Heart left ventricle (tissue), 16 donors: Measurements from ENCODE around the gene RARS2. TPM values are rescaled to one million over a fixed set of nuclear protein-coding genes. Genes with fewer than 3 reads are reported as not detected.

Experiments
- ATAC-seq, 4 donors: fragments of 200-7000 bp; cut with Tn5 transposase; one replicate each; pipeline ENCODE4 v1.9.1; 2020 to 2022; ENCODE audit warnings: moderate library complexity in 4 of 4, mild to moderate bottlenecking in 3 of 4, moderate number of reproducible peaks in 1 of 4
- DNase-seq, 5 donors: peaks; one replicate each; pipeline ENCODE4 v3.0.0-alpha.2; 2020
- H3K27ac ChIP-seq, 12 donors: fragments of 200-600 bp; sonication (generic) in 4 of 12; one replicate each; pipeline versions ENCODE4 v1.5.0 to v1.8.0; 2016 to 2022; ENCODE audit warnings: mild to moderate bottlenecking in 2 of 12
- H3K27me3 ChIP-seq, 9 donors: fragments of 200-600 bp; sonication (generic) in 2 of 9; one replicate each; pipeline versions ENCODE4 v1.5.1 to v1.8.0; 2016 to 2022; ENCODE audit warnings: mild to moderate bottlenecking in 3 of 9
- H3K36me3 ChIP-seq, 9 donors: fragments of 200-600 bp; sonication (generic) in 2 of 9; one replicate each; pipeline versions ENCODE4 v1.5.0 to v1.8.0; 2018 to 2022; ENCODE audit warnings: mild to moderate bottlenecking in 2 of 9
- H3K4me1 ChIP-seq, 12 donors: fragments of 200-600 bp; sonication (generic) in 4 of 12; one replicate each; pipeline versions ENCODE4 v1.5.0 to v1.8.0; 2016 to 2022; ENCODE audit warnings: mild to moderate bottlenecking in 3 of 12
- H3K4me3 ChIP-seq, 12 donors: fragments of 200-600 bp; sonication (generic) in 4 of 12; one replicate each; pipeline versions ENCODE4 v1.5.0 to v1.8.0; 2017 to 2022; ENCODE audit warnings: mild to moderate bottlenecking in 9 of 12, moderate library complexity in 4 of 12
- H3K9me3 ChIP-seq, 12 donors: fragments of 200-600 bp; sonication (generic) in 4 of 12; one replicate each; pipeline versions ENCODE4 v1.5.0 to v1.8.0; 2016 to 2022; ENCODE audit warnings: mild to moderate bottlenecking in 1 of 12
- POLR2A ChIP-seq, 2 donors: fragments of 450-650 bp; IDR thresholded peaks; one replicate each; pipeline ENCODE4 v1.6.1; 2017; ENCODE audit warnings: antibody characterized with exemption in 2 of 2, mild to moderate bottlenecking in 2 of 2, moderate library complexity in 2 of 2
- WGBS, 4 donors: extraction: QIAGEN DNeasy Blood & Tissue Kit in 2 of 4; methylation state at CpG; one replicate each; pipeline versions ENCODE4 v1.1.5 to v1.1.7; 2013 to 2018; 5-methylcytosine and 5-hydroxymethylcytosine counted together
- intact Hi-C, 10 donors: fragments of 100-400 bp; cut with DNase I; formaldehyde crosslinking; loops; one replicate each; pipeline versions ENCODE4 v1.11.1 to v1.14.2; 2022
- polyA plus RNA-seq, 2 donors: library from polyadenylated mRNA; stranded (reverse); fragments of 200-250 nt; gene quantifications; one replicate each; pipeline ENCODE4 v1.2.3, GENCODE V29; 2013
- total RNA-seq, 9 donors: library from RNA; depleted of rRNA in 2 of 9; stranded (reverse); fragments of >200 nt in 2 of 9; fragmentation: NEBNext Ultra II Directional in 3 of 9; extraction: Animal tissue kit (Norgen Biotek cat#: 25700) in 3 of 9; gene quantifications; one replicate each; pipeline versions ENCODE4 v1.1.0 to v1.2.4, GENCODE V29; 2016 to 2023
- TF ChIP-seq, protein P1 (sequence below), 12 donors: fragments of 200-600 bp; sonication (generic) in 4 of 12; IDR thresholded peaks; one replicate each; pipeline versions ENCODE4 v1.5.0 to v1.8.0; 2018 to 2022; ENCODE audit warnings: antibody characterized with exemption in 12 of 12, mild to moderate bottlenecking in 5 of 12
- donor health status: ischemic (EF 13 %, LVEDD 7.1; RV severe dilation, severe dysfunction).
- donor health status: healthy with polysubstance abuse.
- donor health status: DM: no; HTN: yes; CAD: no.
- donor health status: DM: no; HTN: no; CAD: no.
- donor health status: ischemic (EF 25% LVEDD 6.9; RV normal size, moderate dysfunction).
- donor health status: ischemic (EF 25% LVEDD 5.7; RV mildly dilated, moderate dysfunction).
- donor health status: healthy.
- donor health status: DM: yes; HTN: yes; CAD: no.
- donor health status: ischemic (EF 35%, LVEDD 5.7; RV mildly dilated, moderate dysfunction).
- donor health status: nonischemic (EF 11% LVEDD 7.7; RV severe dilation, severe dysfunction).
- donor health status: DM: yes; HTN: yes; CAD: no.
- donor health status: PGD.
- donor health status: ischemic (EF 29% LVEDD 5.4; RV normal size, mild dysfunction).
- donor health status: nonischemic (EF 23%, LVEDD 6.1; RV moderate dilation, normal function).

Gene RARS2
- total and polyA plus RNA-seq, 11 donors: 10.2 to 24.2 (median 20.3) TPM

DNA sequence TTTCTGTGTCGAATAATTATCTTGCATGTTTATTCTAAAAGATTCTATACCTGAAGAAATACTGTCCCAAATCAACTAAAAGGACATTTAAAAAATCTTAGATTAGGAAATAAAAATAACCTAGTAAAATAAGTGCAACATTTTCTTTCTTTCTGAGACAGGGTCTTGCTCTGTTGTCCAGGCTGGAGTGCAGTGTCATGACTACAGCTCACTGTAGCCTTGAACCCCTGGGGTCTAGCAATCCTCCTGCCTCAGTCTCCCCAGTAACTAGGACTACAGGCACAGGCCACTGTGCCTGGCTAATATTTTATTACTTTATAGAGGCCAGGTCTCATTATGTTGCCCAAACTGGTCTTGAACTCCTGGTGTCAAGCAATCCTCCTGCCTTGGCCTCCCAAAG is 48.7 kb downstream of the RARS2 start:
- H3K4me3 ChIP-seq: no peak overlapping the region
- WGBS, 4 donors: 82 to 94% (median 84%) methylated on average over 1 of the region's 1 CpG
- H3K27ac ChIP-seq: peak overlapping the region in 7 of 12 donors; percentile 4 to 66 (median 59)
- intact Hi-C loops: no loop called here
- H3K9me3 ChIP-seq: peaks cover 0 to 4% (median 0%) of the 10 kb centered on the region in 12 donors
- ATAC-seq (no peak), DNase-seq (no peak)
- no peaks in the 10 kb centered on the region for H3K27me3 ChIP-seq
- H3K4me1 ChIP-seq: peaks cover 0 to 14% (median 5%) of the 10 kb centered on the region in 12 donors
- H3K36me3 ChIP-seq: peaks cover 0 to 67% (median 33%) of the 10 kb centered on the region in 9 donors
- TF ChIP-seq POLR2A (IDR thresholded peaks at IDR 0.05): no peak
- TF ChIP-seq, protein P1, sequence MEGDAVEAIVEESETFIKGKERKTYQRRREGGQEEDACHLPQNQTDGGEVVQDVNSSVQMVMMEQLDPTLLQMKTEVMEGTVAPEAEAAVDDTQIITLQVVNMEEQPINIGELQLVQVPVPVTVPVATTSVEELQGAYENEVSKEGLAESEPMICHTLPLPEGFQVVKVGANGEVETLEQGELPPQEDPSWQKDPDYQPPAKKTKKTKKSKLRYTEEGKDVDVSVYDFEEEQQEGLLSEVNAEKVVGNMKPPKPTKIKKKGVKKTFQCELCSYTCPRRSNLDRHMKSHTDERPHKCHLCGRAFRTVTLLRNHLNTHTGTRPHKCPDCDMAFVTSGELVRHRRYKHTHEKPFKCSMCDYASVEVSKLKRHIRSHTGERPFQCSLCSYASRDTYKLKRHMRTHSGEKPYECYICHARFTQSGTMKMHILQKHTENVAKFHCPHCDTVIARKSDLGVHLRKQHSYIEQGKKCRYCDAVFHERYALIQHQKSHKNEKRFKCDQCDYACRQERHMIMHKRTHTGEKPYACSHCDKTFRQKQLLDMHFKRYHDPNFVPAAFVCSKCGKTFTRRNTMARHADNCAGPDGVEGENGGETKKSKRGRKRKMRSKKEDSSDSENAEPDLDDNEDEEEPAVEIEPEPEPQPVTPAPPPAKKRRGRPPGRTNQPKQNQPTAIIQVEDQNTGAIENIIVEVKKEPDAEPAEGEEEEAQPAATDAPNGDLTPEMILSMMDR (IDR thresholded peaks at IDR 0.05): no peak

DNA sequence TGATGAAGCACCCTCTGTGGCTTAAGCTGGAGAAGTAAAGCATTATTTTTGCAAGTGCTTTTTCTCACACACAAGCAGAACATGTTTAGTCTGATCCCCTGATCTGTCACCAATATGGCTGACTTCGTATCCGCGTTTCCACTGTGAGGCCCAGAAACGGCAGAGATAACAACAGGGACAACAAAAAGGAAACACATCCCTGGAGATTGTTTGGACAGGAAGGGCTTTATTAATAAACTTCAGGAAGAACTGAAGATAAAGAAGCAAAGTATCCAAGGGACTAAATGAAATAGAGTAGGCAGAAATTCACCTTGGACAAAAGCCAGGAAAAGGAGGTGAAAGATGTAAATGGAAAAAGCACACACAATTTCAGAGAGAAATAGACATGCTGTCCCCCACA is 49.2 kb downstream of the RARS2 start:
- Histone ChIP-seq H3K9me3 (peaks cover 0 to 4% (median 0%) of the 10 kb centered on the region in 12 donors), H3K27me3 (no peaks in the 10 kb centered on the region), H3K4me1 (peaks cover 0 to 14% (median 5%) of the 10 kb centered on the region in 12 donors), H3K27ac (peak overlapping the region in 9 of 12 donors; percentile 4 to 66 (median 47)), H3K4me3 (no peak overlapping the region), H3K36me3 (peaks cover 0 to 64% (median 30%) of the 10 kb centered on the region in 9 donors)
- peak in 2 of 5 donors; percentile 22 to 48 for DNase-seq
- TF ChIP-seq, protein P1 (IDR thresholded peaks at IDR 0.05): no peak
- no peak for TF ChIP-seq POLR2A (IDR thresholded peaks at IDR 0.05)
- 38 to 62% (median 45%) methylated on average over 4 of the region's 4 CpGs for WGBS, 4 donors
- peak; percentile 56 to 91 (median 70) for ATAC-seq
- intact Hi-C loops: no loop called here

DNA sequence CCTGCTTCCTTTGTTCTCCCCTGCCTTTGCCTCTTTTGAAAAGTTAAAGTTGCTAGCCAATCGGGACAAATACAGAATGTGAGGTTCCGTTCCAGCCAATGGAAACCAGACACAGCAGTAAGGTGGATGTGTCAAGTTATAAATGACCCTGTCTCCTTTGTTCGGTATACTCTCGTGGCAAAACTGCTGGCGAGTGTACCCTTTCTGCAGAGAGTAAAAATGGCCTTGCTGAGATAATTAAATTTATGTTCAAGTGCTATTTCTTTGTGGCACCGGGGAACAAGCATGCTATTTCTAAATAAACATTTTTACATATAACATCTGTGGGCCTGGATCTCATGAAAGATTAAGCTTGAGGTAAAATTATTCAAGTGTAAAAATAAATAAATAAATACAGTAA is 50.2 kb downstream of the RARS2 start:
- Histone ChIP-seq H3K27me3 (no peaks in the 10 kb centered on the region), H3K4me3 (no peak overlapping the region), H3K36me3 (peaks cover 0 to 59% (median 22%) of the 10 kb centered on the region in 9 donors), H3K27ac (peak overlapping the region in 4 of 12 donors; percentile 44 to 65 (median 60)), H3K4me1 (peaks cover 0 to 14% (median 5%) of the 10 kb centered on the region in 12 donors), H3K9me3 (peaks cover 0 to 4% (median 0%) of the 10 kb centered on the region in 12 donors)
- DNase-seq (no peak), ATAC-seq (no peak)
- WGBS, 4 donors: 80 to 98% (median 93%) methylated on average over 6 of the region's 6 CpGs
- intact Hi-C loops: no loop called here
- TF ChIP-seq, protein P1 (IDR thresholded peaks at IDR 0.05): no peak
- TF ChIP-seq POLR2A (IDR thresholded peaks at IDR 0.05): no peak

DNA sequence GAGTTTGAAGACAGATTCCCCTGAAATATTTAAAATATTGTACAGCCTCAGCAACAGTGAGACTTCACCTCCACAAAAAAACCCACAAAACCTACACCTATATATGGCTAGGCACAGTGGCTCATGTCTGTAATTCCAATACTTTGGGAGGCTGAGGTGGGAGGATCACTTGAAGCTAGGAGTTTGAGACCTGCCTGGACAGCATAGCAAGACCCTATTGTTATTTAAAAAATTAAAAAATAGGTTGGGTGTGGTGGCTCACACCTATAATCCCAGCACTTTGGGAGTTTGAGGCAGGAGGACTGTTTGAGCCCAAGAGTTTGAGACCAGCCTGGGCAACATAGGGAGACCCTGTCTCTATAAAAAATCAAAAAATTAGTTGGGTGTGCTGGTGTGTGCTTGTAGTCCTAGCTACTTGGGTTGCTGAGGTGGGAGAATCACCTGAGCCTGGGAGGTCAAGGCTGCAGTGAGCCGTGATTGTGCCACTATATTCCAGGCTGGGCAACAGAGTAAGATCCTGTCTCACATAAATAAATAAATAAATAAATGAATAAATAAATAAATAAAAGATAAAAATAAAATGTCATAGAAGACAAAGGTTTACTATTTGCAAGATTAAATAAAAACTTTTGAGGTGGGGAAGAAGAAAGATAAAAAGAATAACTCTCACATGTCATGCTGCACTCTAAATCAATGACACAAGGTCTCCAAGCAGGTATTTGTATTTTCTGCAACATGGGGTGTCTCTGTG is 51.1 kb downstream of the RARS2 start:
- H3K36me3 ChIP-seq: peaks cover 0 to 57% (median 20%) of the 10 kb centered on the region in 9 donors
- no peak for TF ChIP-seq POLR2A (IDR thresholded peaks at IDR 0.05)
- TF ChIP-seq, protein P1 (IDR thresholded peaks at IDR 0.05): no peak
- H3K9me3 ChIP-seq: peaks cover 0 to 4% (median 0%) of the 10 kb centered on the region in 12 donors
- H3K27me3 ChIP-seq: no peaks in the 10 kb centered on the region
- H3K4me1 ChIP-seq: peaks cover 0 to 14% (median 5%) of the 10 kb centered on the region in 12 donors
- no peak overlapping the region for H3K27ac ChIP-seq
- WGBS, 4 donors: 93 to 98% (median 97%) methylated on average over 1 of the region's 1 CpG
- H3K4me3 ChIP-seq: no peak overlapping the region
- ATAC-seq (no peak), DNase-seq (no peak)
- intact Hi-C loops: no loop called here
